ENCODE data around the gene NUDT19. TPM values are rescaled to one million over a fixed set of nuclear protein-coding genes. Genes with fewer than 3 reads are reported as not detected.

The NUDT19 gene
- total and polyA plus RNA-seq, 2 experiments from 2014 or later = 2.4 to 3.9 TPM

- TF ChIP-seq POLR2AphosphoS5 (IDR thresholded peaks at IDR 0.05; ENCODE audit: low read depth) (no peak), CREB1 (CRISPR knock-in tag; IDR thresholded peaks at IDR 0.05; ENCODE audit: low read depth) (no peak), EZH2 (IDR thresholded peaks at IDR 0.05; ENCODE audit: low read depth, unreplicated experiment) (no peak), JUNB (IDR thresholded peaks at IDR 0.05; ENCODE audit: unreplicated experiment) (no peak), CTCF (conservative IDR thresholded peaks at IDR 0.05; ENCODE audit: low read depth in 2 of 2) (no peak)
Observed at GRCh38 chr19:32757189-32757588, 65.6 kb downstream of the NUDT19 start (continued).

Small RNA genes lying within 50 kb of the gene (small RNA-seq; reads per million reads assigned to genes)
- gene RN7SL789P (ENCODE audit: low replicate concordance) = not detected

Other genes with a start within 250 kb of the NUDT19 start
- gene PDCD5, start 110.6 kb upstream of the NUDT19 start, total RNA-seq (2014; rRNA removed; shearing (Covaris generic)) = 77.8 and 83.0 TPM in 2 replicates
- 436 and 498 TPM in 2 replicates for gene PDCD5, start 110.6 kb upstream of the NUDT19 start, polyA plus RNA-seq (2016; fragmentation: Nextera tagmentation; extraction: Ambion mirVana)
- gene ANKRD27, start 16.6 kb upstream of the NUDT19 start, total RNA-seq (2014; rRNA removed; shearing (Covaris generic)) = 48.7 and 51.6 TPM in 2 replicates
- 16.5 and 16.7 TPM in 2 replicates for gene ANKRD27, start 16.6 kb upstream of the NUDT19 start, polyA plus RNA-seq (2016; fragmentation: Nextera tagmentation; extraction: Ambion mirVana)
- 0.43 and 0.83 TPM in 2 replicates for gene RGS9BP, start 16.0 kb upstream of the NUDT19 start, total RNA-seq (2014; rRNA removed; shearing (Covaris generic))
- 0.09 TPM in 1 of 2 replicates, not detected in the other for gene RGS9BP, start 16.0 kb upstream of the NUDT19 start, polyA plus RNA-seq (2016; fragmentation: Nextera tagmentation; extraction: Ambion mirVana)
- gene TDRD12, start 27.9 kb downstream of the NUDT19 start, total RNA-seq (2014; rRNA removed; shearing (Covaris generic)) = 2.2 and 2.8 TPM in 2 replicates
- gene TDRD12, start 27.9 kb downstream of the NUDT19 start, polyA plus RNA-seq (2016; fragmentation: Nextera tagmentation; extraction: Ambion mirVana) = 0.68 and 1.0 TPM in 2 replicates
- gene SLC7A9, start 177.9 kb downstream of the NUDT19 start, total RNA-seq (2014; rRNA removed; shearing (Covaris generic)) = not detected in 2 replicates
- 0.19 and 0.21 TPM in 2 replicates for gene SLC7A9, start 177.9 kb downstream of the NUDT19 start, polyA plus RNA-seq (2016; fragmentation: Nextera tagmentation; extraction: Ambion mirVana)

Data from GM23338 (cell line).